NCI-H82 treated with DMSO at 0.1 percent for 48 hours (cell line): ENCODE results near the gene BMP6.

Experiments used
- DNase-seq: peaks from one replicate; lab custom pipeline; 2025; ENCODE audit not compliant: unreplicated experiment; lab: John Stamatoyannopoulos, UW

Gene BMP6

DNA sequence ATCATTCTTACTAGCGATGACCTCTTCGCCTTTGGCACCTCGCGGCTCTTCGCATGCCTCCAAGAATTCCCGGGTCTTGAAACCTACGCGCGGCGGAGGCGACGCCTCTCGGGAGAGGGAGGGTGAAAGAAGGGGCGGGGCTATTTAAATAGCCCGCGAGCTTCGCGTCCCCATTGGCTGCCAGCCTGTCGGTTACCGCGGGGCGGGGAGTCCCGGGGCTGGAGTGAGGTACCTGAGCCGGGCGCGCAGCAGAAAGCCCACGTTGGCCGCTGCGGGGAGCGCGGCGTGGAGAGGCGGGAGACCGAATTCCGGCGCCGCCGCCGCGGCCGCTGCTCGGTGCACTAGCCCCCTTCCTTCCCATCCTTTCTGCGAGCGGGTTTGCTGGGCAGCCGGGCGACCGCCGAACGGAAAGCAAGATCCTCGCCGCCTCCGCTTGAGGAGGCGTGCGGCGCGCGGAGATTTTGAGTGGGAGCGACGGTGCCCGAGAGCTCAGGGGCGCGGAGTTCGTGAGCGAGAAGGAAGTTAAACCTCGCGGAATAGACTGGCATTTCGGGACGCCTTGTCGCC lies at the start of gene BMP6:
BMP6 (plus strand) TSS at position 251 of the 567 bp plus-strand sequence. CDS start 857 bp downstream, outside the sequence.
- DNase-seq, result peak; percentile 56

GRCh38 chr6:7677229-7677628 lies 48.7 kb upstream of the BMP6 start:
- no peak for DNase-seq

- no peak for DNase-seq
Measured at GRCh38 chr6:7680393-7681075, 45.4 kb upstream of the BMP6 start.

- DNase-seq, result no peak
Measured at GRCh38 chr6:7681449-7681848, 44.5 kb upstream of the BMP6 start.

DNA sequence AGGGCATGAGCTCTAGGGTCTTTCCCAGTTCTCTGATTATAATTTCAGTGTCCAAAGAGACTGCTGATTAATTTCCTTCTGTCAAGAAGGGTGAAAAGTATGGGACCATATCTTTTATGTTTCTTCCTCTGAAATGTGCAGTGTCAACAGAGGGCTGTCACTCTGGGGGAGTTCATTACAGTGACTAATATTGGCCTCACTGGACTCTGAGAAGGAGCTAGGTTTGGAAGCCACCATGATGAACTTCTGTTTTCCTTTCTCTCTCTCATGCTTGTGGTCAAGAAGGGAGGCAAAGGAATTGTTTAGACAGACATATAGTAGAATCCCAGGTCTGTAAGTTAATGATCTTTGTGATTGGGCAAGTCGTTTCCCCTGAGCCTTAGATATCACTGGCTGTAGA lies 41.8 kb upstream of the BMP6 start:
- no peak for DNase-seq

GRCh38 chr6:7684843-7685242 lies 41.1 kb upstream of the BMP6 start:
- no peak for DNase-seq

DNA sequence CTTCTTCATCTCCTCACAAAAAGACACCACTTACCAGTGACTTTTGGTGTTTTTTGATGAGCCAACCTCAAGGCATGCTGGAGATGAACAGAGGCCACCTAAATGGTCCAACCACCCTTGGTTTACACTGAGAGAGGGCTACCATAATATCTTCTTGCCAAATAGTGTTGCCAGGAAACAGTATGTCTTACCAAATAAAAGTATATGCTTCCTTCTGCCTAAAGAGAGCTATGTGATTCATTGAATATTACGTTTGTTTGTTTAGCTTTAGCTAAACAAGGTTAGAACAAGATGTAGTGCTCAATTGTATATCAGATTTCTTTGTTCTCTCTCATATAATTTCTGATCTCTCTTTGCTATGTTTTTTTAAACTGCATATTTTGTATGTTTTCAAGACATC lies 40.6 kb upstream of the BMP6 start:
- DNase-seq, result no peak

- DNase-seq, result no peak
Measured at GRCh38 chr6:7687145-7688111, 38.5 kb upstream of the BMP6 start.

DNA sequence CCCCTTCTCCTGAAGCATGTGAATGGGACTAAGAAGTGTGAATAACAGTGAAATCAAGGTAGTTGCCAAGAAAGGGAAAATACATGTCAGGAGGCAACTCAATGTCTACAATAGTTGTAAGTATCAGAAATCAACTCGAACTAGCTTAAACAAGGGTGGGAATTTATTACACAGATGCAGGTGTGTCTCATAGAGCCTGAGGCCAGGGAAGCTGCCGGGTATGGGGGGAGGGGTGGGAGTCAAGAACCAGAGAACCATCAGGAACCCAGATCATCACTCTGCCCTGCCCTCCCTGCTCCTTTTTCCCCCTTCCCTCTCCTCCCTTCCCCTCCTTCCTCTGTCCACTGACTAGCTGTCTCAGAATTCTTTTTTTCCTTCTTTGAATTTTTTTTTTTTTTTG lies 34.9 kb upstream of the BMP6 start:
- no peak for DNase-seq

- DNase-seq, result no peak
Measured at GRCh38 chr6:7691675-7692452, 34.0 kb upstream of the BMP6 start.

DNA sequence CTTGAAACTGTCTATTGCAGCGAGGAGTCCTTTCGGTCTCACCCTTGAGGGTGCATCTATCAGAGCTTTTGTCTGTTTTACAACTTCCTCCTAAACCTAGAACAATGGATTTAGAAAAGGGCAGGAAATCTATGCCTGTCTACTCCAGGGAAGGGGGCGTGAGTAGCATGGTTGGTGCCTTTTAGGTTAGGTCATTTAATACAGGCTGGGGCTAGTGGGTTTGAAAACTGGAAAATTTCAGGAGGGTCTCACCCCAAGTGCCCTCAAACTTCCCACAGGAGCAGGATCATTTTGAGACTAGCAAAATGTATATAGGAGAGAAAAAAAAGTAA lies 33.5 kb upstream of the BMP6 start:
- no peak for DNase-seq

DNA sequence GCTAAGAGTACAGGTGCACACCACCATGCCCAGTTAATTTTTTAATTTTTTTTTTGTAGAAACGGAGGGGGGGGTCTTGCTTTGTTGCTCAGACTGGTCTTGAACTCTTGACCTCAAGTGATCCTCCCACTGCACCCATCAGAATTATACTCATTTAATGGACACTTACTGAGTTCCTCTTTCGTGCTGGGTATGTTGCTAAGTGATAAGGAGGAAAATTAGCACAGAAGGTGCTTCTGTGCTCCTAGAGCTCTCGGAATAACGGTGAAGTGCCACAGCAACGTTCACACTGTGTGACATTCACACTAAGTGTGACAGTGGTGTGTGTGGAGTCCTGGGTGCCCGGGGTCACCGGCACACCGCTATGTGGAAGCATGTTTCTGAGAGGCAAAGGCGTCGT lies 32.1 kb upstream of the BMP6 start:
- DNase-seq, result no peak

DNA sequence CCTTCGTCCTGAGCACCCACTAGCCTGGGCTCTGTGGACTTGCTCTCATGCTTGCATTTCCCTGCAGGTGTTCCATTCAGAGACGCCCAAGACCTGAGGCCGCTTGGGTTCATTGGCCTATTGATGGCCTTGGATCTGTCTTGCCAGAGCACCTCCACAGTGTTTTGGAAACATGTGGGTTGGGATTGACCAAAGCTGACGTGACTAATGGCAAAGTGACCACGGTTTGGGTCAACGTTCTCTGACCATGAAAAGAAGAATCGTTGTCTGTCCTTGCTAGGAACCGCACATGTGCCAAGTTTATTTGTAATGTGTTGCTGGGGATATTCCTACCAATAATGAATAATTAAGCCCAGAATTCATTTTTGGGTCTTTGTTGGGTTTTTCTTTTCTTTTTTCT lies 29.8 kb upstream of the BMP6 start:
- DNase-seq, result no peak

DNA sequence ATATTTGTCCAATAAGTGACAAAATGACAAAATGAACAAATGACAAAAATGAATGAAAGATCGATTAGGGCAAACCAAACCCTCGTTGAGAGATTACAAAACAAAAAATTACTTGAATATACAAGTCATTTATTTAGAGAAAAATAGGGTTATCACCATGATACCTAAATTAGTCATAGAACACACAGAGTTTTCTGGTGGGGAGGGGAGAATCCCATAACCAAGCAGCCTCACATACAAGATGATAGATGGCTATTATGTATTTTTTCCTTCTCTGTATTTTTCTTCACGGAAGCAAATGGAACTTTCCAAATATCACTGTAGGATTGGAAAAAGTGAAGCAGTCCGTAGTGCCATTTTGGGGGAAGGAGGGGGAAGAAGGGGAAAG lies 28.5 kb upstream of the BMP6 start:
- no peak for DNase-seq

DNA sequence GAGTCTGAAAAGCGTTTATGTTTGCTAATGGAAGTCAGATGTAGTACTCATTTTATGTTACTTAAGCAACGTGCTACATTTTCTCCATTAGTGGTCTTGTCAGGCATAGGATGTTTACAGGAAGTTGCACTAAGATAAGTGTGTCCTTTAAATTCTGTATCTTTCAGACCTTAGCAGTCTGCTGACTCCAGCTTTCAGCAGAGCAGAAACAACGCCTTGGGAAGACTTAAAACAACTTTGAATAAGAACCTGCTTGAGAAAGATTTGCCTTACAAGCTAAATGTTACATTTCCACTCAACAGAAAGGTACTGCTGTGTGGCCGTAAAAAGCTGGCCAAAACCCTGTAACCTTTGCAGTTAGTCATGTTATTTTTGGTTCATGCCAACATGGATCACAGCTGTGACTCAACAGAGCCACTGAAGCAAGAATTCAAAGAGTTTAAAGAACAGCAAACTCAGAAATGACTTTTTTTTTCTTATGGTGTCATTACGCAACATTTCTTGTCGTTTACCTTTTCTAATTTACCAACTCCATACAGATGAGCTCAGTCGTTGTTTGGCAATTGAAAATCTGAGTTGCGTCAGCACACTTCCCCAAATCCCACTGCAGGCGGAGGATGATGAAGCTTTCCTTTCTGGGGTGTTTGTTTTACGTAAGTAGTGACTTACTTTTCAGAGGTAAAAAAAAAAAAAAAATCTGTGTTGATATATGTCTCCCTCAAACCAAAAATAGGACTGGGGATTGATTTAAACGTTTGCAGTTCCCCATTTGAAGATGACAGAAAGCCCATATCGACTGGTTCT lies 27.9 kb upstream of the BMP6 start:
- no peak for DNase-seq

DNA sequence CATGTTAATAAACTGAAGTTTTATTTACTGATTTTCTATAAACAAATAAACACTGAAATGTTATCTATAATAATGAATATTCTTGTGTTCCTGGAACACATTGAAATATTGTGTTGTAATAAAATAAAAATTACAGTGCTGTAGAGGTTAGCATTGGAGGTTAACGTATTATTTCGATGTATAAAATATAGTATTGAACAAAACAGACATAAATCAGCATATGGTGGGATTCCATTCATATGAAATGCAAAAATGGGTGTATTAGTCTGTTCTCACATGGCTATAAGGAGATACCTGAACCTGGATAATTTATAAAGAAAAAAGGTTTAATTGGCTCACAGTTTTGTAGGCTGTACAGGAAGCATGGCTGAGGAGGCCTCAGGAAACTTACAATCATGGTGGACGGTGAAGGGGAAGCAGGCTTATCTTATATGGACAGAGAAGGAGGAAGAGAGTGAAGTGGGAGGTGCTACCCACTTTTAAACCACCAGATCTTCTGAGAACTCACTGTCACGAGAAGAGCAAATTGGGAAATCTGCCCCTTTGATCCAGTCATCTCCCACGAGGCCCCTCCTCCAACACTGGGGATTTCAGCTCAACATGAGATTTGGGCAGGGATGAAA lies 24.6 kb upstream of the BMP6 start:
- no peak for DNase-seq

DNA sequence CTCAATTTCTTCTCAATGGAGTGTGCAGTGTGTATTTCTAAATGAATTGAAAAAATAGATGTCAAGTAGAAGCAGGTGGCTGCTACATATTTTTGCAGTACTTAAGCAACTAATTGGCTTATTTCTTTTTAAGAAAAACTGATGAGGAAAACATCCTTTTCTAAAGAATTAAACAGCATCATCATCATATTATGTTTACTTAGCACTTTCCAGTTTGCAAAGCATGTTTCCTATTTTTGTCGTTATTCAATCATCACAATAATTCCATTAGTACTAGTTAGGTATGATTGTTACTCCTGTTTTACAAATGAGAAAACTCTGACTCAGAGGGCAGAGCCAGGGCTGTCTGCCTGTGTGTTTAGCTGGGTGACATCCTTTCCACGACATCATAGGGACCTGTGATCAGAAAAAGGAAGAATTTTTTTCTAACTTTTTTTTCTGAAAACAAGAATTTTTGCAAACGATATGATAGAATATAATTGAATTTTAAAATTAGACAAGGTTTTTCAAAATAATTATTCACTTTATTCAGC lies 22.7 kb upstream of the BMP6 start:
- no peak for DNase-seq

DNA sequence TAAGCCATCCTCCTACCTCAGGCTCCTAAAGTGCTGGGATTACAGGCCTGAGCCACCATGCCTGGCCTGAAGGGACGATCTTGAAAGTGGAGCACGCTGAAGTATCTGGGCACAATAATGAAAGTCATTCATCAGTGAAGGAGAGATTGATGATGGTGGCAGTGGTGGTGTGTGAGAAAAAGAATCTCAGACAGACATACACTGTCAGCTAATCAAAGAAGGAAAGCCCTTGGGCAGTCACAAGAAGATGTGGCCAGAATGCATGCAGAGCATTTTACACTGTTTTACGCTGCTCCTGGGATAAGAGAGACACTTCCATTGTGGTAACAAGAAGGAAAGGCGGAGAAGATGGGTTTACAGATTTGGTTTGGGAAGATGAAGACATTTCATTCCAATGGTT lies 20.4 kb upstream of the BMP6 start:
- DNase-seq, result no peak

- no peak for DNase-seq
Measured at GRCh38 chr6:7706269-7706668, 19.6 kb upstream of the BMP6 start.

GRCh38 chr6:7707787-7708186 lies 18.1 kb upstream of the BMP6 start:
- no peak for DNase-seq
